SK-N-SH (cell line): Measurements from ENCODE around the gene STH. TPM values are rescaled to one million over a fixed set of nuclear protein-coding genes. Genes with fewer than 3 reads are reported as not detected.

Experiments used
- CTCF ChIA-PET: fragments of 300-600, 350-600 bp; formaldehyde crosslinking; extraction: SDS; loops from one replicate; lab custom pipeline; 2021; lab: Yijun Ruan, JAX
- POLR2A ChIA-PET: fragments of 350-600 bp; sonication (Branson Sonifier 250); formaldehyde crosslinking; extraction: SDS; loops from one replicate; lab custom pipeline; 2020; ENCODE audit warnings: antibody characterized with exemption, inconsistent platforms; lab: Yijun Ruan, JAX
- DNase-seq: peaks from one replicate; pipeline ENCODE4 v3.0.0; 2012
- H2AFZ ChIP-seq: fragments of 200-600 bp; sonication (generic); 2 replicates; pipeline ENCODE4 v1.8.1; 2016; ENCODE audit warnings: antibody characterized with exemption, mild to moderate bottlenecking, low read depth
- H3F3A ChIP-seq: fragments of 200-600 bp; sonication (generic); replicated peaks from 2 replicates; pipeline ENCODE3; 2016; ENCODE audit warnings: antibody characterized with exemption, mild to moderate bottlenecking; ENCODE audit not compliant: insufficient read depth
- H3K27ac ChIP-seq, 2 experiments: fragments of 200-500 bp in 1 of 2; fragments of 200-600 bp in 1 of 2; sonication (Bioruptor generic) in 1 of 2; sonication (generic), shearing (Covaris generic) in 1 of 2; 2 replicates each; pipeline versions ENCODE4 v1.5.1 to v1.6.1; 2014 to 2016; ENCODE audit warnings: low read depth in 2 of 2, inconsistent platforms in 1 of 2, low read length in 1 of 2, mild to moderate bottlenecking in 1 of 2, mixed read lengths in 1 of 2
- H3K27me3 ChIP-seq: fragments of 200-600 bp; sonication (generic), shearing (Covaris generic); 2 replicates; pipeline ENCODE4 v1.6.1; 2016; ENCODE audit warnings: mixed run types; ENCODE audit not compliant: insufficient read depth
- H3K36me3 ChIP-seq, 2 experiments: fragments of 200-500 bp in 1 of 2; fragments of 200-600 bp in 1 of 2; sonication (Bioruptor generic) in 1 of 2; sonication (generic) in 1 of 2; replicated peaks in 1 of 2; 2 replicates each; pipeline versions ENCODE3 to v1.5.1; 2014 to 2016; ENCODE audit warnings: low read length in 1 of 2, mild to moderate bottlenecking in 1 of 2; ENCODE audit not compliant: insufficient read depth in 2 of 2, control insufficient read depth in 1 of 2
- H3K4me1 ChIP-seq, 2 experiments: fragments of 200-500 bp in 1 of 2; fragments of 200-600 bp in 1 of 2; sonication (Bioruptor generic) in 1 of 2; sonication (generic), shearing (Covaris generic) in 1 of 2; 2 replicates each; pipeline versions ENCODE4 v1.5.1 to v1.6.1; 2014 to 2016; ENCODE audit warnings: low read depth in 1 of 2, low read length in 1 of 2, mixed run types in 1 of 2; ENCODE audit not compliant: insufficient read depth in 2 of 2, control insufficient read depth in 1 of 2
- H3K4me2 ChIP-seq: fragments of 200-600 bp; sonication (generic), shearing (Covaris generic); 2 replicates; pipeline ENCODE4 v1.6.1; 2017; ENCODE audit warnings: mixed run types
- H3K4me3 ChIP-seq, 2 experiments: fragments of 200-500 bp in 1 of 2; fragments of 200-600 bp in 1 of 2; sonication (Bioruptor generic) in 1 of 2; sonication (generic), shearing (Covaris generic) in 1 of 2; 2 replicates each; pipeline versions ENCODE4 v1.5.1 to v1.8.1; 2014 to 2016; ENCODE audit warnings: low read depth in 2 of 2, inconsistent platforms in 1 of 2, low read length in 1 of 2, mild to moderate bottlenecking in 1 of 2, mixed read lengths in 1 of 2, moderate library complexity in 1 of 2
- H3K79me2 ChIP-seq: fragments of 200-600 bp; sonication (generic); 2 replicates; pipeline ENCODE4 v1.8.1; 2017; ENCODE audit warnings: mild to moderate bottlenecking; ENCODE audit not compliant: insufficient read depth
- H3K9ac ChIP-seq: fragments of 200-600 bp; sonication (generic); 2 replicates; pipeline ENCODE4 v1.6.1; 2017; ENCODE audit warnings: mixed run types
- H3K9me2 ChIP-seq: fragments of 200-600 bp; sonication (generic); 2 replicates; pipeline ENCODE4 v1.6.1; 2017; ENCODE audit warnings: mixed run types
- H3K9me3 ChIP-seq: fragments of 200-600 bp; sonication (generic); 2 replicates; pipeline ENCODE4 v1.6.1; 2017; ENCODE audit warnings: mixed run types, mild to moderate bottlenecking, moderate library complexity
- H4K20me1 ChIP-seq: fragments of 200-600 bp; sonication (generic); 2 replicates; pipeline ENCODE4 v1.6.1; 2017; ENCODE audit warnings: mild to moderate bottlenecking, mixed run types; ENCODE audit not compliant: insufficient read depth
- EP300 ChIP-seq, 2 experiments: IDR thresholded peaks; 2 replicates each; pipeline versions ENCODE4 v1.4.0 to v1.6.1; 2012; ENCODE audit warnings: borderline replicate concordance in 1 of 2, low read depth in 1 of 2, low read length in 1 of 2
- EZH2phosphoT487 ChIP-seq: fragments of 200-600 bp; sonication (generic); IDR thresholded peaks from 2 replicates; pipeline ENCODE4 v1.6.1; 2017; ENCODE audit warnings: low read depth, mixed run types, mild to moderate bottlenecking, antibody characterized with exemption, moderate library complexity, borderline replicate concordance
- FOXM1 ChIP-seq: IDR thresholded peaks from 2 replicates; pipeline ENCODE4 v1.4.0; 2012; ENCODE audit warnings: low read depth, mild to moderate bottlenecking
- GATA2 ChIP-seq: sonication (generic); formaldehyde crosslinking; IDR thresholded peaks from 2 replicates; pipeline ENCODE4 v1.5.0; 2020; ENCODE audit warnings: mild to moderate bottlenecking, missing genetic modification reagents
- RCOR1 ChIP-seq: fragments of 150-350 bp; IDR thresholded peaks from 2 replicates; pipeline ENCODE4 v1.6.1; 2017; ENCODE audit warnings: antibody characterized with exemption, low read length
- RFX5 ChIP-seq: IDR thresholded peaks from 2 replicates; pipeline ENCODE4 v1.6.1; 2012; ENCODE audit warnings: mild to moderate bottlenecking, improper control_type of control experiment, low read length
- RXRA ChIP-seq: IDR thresholded peaks from 2 replicates; pipeline ENCODE4 v1.4.0; 2012; ENCODE audit warnings: low read depth, mild to moderate bottlenecking, borderline replicate concordance
- SIN3A ChIP-seq: IDR thresholded peaks from 2 replicates; pipeline ENCODE4 v1.6.1; 2012; ENCODE audit warnings: low read depth, mild to moderate bottlenecking, low read length, moderate library complexity, borderline replicate concordance
- TAF1 ChIP-seq: IDR thresholded peaks from 2 replicates; pipeline ENCODE4 v1.6.1; 2012; ENCODE audit warnings: low read depth, mild to moderate bottlenecking, low read length, moderate library complexity, borderline replicate concordance
- TEAD4 ChIP-seq: IDR thresholded peaks from 2 replicates; pipeline ENCODE4 v1.4.0; 2012; ENCODE audit warnings: mild to moderate bottlenecking, borderline replicate concordance; ENCODE audit not compliant: insufficient read depth
- YY1 ChIP-seq: IDR thresholded peaks from 2 replicates; pipeline ENCODE4 v1.4.0; 2012; ENCODE audit warnings: low read depth, mild to moderate bottlenecking
- WGBS: methylation state at CpG from one replicate; pipeline ENCODE4 v1.1.6; 2017; ENCODE audit warnings: low lambda C conversion rate; 5-methylcytosine and 5-hydroxymethylcytosine counted together
- polyA plus RNA-seq, 3 experiments: library from polyadenylated mRNA; depleted of rRNA; stranded (reverse); fragments of >200 nt; gene quantifications; 2 replicates each; pipeline ENCODE4 v1.2.3, GENCODE V29; 2012
- TF ChIP-seq, protein P1 (sequence below): IDR thresholded peaks from 2 replicates; pipeline ENCODE4 v1.6.1; 2012; ENCODE audit warnings: mild to moderate bottlenecking, low read depth, low read length, moderate library complexity
- TF ChIP-seq, protein P2 (sequence below): IDR thresholded peaks from 2 replicates; pipeline ENCODE4 v1.4.0; 2012; ENCODE audit warnings: low read depth, borderline replicate concordance
- TF ChIP-seq, protein P3 (sequence below): IDR thresholded peaks from 2 replicates; pipeline ENCODE4; 2012
- TF ChIP-seq, protein P4 (sequence below): IDR thresholded peaks from 2 replicates; pipeline ENCODE4 v1.4.0; 2012; ENCODE audit warnings: low read depth, borderline replicate concordance

The STH gene
- polyA plus RNA-seq, 1 of the 3 experiments (the other 2 are of a cell fraction), result not detected

DNA sequence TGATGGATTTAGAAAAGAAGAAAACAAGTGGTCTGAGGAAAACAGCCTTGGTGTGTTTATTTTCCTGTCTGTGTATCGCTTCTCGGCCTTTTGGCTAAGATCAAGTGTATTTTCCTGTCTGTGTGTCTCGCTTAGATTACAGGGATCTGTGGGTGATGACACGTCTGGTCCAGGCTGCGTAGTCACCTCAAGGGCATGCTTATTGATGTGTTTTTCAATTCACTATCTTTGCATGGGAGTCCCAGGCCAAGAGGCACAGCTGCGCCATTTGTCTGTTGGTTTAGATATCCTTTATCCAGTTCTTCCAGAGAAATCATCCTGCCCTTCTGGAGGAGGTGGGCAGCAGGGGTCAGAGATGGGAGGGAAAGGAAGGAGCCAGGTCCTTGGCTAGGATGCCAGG lies 47.1 kb upstream of the STH start (continued):
- TF ChIP-seq, protein P1, sequence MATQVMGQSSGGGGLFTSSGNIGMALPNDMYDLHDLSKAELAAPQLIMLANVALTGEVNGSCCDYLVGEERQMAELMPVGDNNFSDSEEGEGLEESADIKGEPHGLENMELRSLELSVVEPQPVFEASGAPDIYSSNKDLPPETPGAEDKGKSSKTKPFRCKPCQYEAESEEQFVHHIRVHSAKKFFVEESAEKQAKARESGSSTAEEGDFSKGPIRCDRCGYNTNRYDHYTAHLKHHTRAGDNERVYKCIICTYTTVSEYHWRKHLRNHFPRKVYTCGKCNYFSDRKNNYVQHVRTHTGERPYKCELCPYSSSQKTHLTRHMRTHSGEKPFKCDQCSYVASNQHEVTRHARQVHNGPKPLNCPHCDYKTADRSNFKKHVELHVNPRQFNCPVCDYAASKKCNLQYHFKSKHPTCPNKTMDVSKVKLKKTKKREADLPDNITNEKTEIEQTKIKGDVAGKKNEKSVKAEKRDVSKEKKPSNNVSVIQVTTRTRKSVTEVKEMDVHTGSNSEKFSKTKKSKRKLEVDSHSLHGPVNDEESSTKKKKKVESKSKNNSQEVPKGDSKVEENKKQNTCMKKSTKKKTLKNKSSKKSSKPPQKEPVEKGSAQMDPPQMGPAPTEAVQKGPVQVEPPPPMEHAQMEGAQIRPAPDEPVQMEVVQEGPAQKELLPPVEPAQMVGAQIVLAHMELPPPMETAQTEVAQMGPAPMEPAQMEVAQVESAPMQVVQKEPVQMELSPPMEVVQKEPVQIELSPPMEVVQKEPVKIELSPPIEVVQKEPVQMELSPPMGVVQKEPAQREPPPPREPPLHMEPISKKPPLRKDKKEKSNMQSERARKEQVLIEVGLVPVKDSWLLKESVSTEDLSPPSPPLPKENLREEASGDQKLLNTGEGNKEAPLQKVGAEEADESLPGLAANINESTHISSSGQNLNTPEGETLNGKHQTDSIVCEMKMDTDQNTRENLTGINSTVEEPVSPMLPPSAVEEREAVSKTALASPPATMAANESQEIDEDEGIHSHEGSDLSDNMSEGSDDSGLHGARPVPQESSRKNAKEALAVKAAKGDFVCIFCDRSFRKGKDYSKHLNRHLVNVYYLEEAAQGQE, result no peak
- TF ChIP-seq GATA2 (CRISPR knock-in tag) (no peak), EP300 (IDR thresholded peaks at IDR 0.05; ENCODE audit: borderline replicate concordance in 1 of 2, low read depth in 1 of 2, low read length in 1 of 2) (no peak)

DNA sequence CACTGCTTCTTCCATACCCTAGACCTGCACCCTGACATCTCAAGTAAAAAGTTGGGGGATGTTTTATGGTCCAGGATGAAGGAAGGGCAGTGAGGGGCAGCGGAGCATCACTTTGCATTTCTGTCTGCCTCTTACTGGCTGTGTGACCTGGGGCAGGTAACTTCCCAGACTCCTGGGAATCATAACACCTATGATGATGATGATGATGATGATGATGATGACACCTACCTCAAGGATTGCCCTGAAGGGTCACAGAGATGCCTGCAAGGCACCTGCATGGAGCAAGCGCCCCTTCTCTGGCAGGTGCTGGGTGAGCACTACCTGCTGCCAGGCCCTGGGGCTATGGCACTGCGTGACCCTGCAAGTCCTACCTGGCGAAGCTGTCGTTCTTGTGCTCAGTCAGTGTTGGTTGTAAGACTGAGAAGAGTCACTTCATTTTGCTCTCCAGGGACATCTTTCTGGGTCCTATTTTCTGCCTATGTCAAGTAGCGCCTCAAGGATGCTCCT lies 46.2 kb upstream of the STH start:
- H3K4me1 ChIP-seq, result peaks cover 0 to 14% of the 10 kb centered on the region in 2 experiments; a peak in 1 of 4 replicates
- H3K9me2 ChIP-seq, result no peaks in the 10 kb centered on the region
- 71% methylated on average over 6 of the region's 6 CpGs for WGBS
- H3K27me3 ChIP-seq, result peaks cover 21% of the 10 kb centered on the region; the same call in 1 of the 2 replicates
- no peak overlapping the region for H3K4me3 ChIP-seq
- no peak overlapping the region for H2AFZ ChIP-seq
- H3K9ac ChIP-seq, result no peak overlapping the region
- H3K79me2 ChIP-seq, result no peaks in the 10 kb centered on the region
- no peak for DNase-seq
- POLR2A ChIA-PET, result no interaction called here
- no peak for TF ChIP-seq FOXM1
- TF ChIP-seq, protein P2, sequence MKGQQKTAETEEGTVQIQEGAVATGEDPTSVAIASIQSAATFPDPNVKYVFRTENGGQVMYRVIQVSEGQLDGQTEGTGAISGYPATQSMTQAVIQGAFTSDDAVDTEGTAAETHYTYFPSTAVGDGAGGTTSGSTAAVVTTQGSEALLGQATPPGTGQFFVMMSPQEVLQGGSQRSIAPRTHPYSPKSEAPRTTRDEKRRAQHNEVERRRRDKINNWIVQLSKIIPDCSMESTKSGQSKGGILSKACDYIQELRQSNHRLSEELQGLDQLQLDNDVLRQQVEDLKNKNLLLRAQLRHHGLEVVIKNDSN, result no peak
- TF ChIP-seq, protein P3, sequence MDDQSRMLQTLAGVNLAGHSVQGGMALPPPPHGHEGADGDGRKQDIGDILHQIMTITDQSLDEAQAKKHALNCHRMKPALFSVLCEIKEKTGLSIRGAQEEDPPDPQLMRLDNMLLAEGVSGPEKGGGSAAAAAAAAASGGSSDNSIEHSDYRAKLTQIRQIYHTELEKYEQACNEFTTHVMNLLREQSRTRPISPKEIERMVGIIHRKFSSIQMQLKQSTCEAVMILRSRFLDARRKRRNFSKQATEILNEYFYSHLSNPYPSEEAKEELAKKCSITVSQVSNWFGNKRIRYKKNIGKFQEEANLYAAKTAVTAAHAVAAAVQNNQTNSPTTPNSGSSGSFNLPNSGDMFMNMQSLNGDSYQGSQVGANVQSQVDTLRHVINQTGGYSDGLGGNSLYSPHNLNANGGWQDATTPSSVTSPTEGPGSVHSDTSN, result no peak
- TF ChIP-seq RFX5, result no peak
- no peak for TF ChIP-seq YY1
- TF ChIP-seq RCOR1, result no peak
- TF ChIP-seq, protein P4, sequence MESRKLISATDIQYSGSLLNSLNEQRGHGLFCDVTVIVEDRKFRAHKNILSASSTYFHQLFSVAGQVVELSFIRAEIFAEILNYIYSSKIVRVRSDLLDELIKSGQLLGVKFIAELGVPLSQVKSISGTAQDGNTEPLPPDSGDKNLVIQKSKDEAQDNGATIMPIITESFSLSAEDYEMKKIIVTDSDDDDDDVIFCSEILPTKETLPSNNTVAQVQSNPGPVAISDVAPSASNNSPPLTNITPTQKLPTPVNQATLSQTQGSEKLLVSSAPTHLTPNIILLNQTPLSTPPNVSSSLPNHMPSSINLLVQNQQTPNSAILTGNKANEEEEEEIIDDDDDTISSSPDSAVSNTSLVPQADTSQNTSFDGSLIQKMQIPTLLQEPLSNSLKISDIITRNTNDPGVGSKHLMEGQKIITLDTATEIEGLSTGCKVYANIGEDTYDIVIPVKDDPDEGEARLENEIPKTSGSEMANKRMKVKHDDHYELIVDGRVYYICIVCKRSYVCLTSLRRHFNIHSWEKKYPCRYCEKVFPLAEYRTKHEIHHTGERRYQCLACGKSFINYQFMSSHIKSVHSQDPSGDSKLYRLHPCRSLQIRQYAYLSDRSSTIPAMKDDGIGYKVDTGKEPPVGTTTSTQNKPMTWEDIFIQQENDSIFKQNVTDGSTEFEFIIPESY, result no peak
- TF ChIP-seq RXRA, result no peak
- TF ChIP-seq SIN3A, result no peak
- no peak for TF ChIP-seq TEAD4
- TF ChIP-seq TAF1, result no peak
- TF ChIP-seq EZH2phosphoT487, result no peak
- CTCF ChIA-PET, result interaction anchor here (0.8 kb wide), 1 partner anchor 47 kb away, joined by 3 read pairs; no protein-coding TSS in a partner anchor
- no peak overlapping the region for H3K27ac ChIP-seq
- no peaks in the 10 kb centered on the region for H3K36me3 ChIP-seq
- no peaks in the 10 kb centered on the region for H3F3A ChIP-seq
- no peak overlapping the region for H3K4me2 ChIP-seq
- no peaks in the 10 kb centered on the region for H3K9me3 ChIP-seq
- no peaks in the 10 kb centered on the region for H4K20me1 ChIP-seq
